ENCODE results near the gene SPDYE5.
"Not testable (repeated sequence)": the region's sequence is repeated elsewhere in the genome, so short reads cannot be mapped to it uniquely, and the experiment has no call there.

The SPDYE5 gene

GRCh38 chr7:75456403-75456802 lies 35.7 kb upstream of the SPDYE5 start:
- not testable (repeated sequence) for H3K14ac ChIP-seq (ENCODE audit: low read length in 2 of 2); H4K8ac ChIP-seq (ENCODE audit: low read length); H3K18ac ChIP-seq (ENCODE audit: low read depth in 1 of 2, low read length in 2 of 2); H3K4me2 ChIP-seq (ENCODE audit: low read length, poor library complexity, severe bottlenecking); H3K9me3 ChIP-seq (ENCODE audit: control insufficient read depth, low read length); H2BK12ac ChIP-seq (ENCODE audit: low read length in 2 of 2); H4K91ac ChIP-seq (ENCODE audit: low read length); H2AFZ ChIP-seq (ENCODE audit: low read depth, low read length); H3K79me1 ChIP-seq (replicated peaks; ENCODE audit: low read length, poor library complexity, severe bottlenecking); H3K4me1 ChIP-seq (ENCODE audit: control insufficient read depth, insufficient read depth, low read depth, low read length); H3K4me3 ChIP-seq (ENCODE audit: insufficient read depth in 1 of 2, low read depth in 1 of 2, low read length in 2 of 2); H3K36me3 ChIP-seq (ENCODE audit: control insufficient read depth in 1 of 2, insufficient read depth in 2 of 2, low read depth in 1 of 2, low read length in 2 of 2); H2BK5ac ChIP-seq (ENCODE audit: low read depth, low read length, poor library complexity, severe bottlenecking); H2AK5ac ChIP-seq (ENCODE audit: low read length, severe bottlenecking); H2BK15ac ChIP-seq (ENCODE audit: low read depth, poor library complexity, severe bottlenecking); H3K9ac ChIP-seq (ENCODE audit: low read length); H3K27ac ChIP-seq (ENCODE audit: low read length, poor library complexity, severe bottlenecking); DNase-seq; H3K4ac ChIP-seq (ENCODE audit: low read depth in 1 of 2, low read length in 2 of 2); H2BK120ac ChIP-seq (ENCODE audit: low read depth, low read length); H3K23ac ChIP-seq (ENCODE audit: low read length in 2 of 2); H3K27me3 ChIP-seq (ENCODE audit: control insufficient read depth in 1 of 2, insufficient read depth in 1 of 2, low read length in 2 of 2)
- WGBS, result 100% methylated on average over 2 of the region's 10 CpGs

- not testable (repeated sequence) for H3K9ac ChIP-seq (ENCODE audit: low read length); H4K8ac ChIP-seq (ENCODE audit: low read length); H2BK12ac ChIP-seq (ENCODE audit: low read length in 2 of 2); H2BK5ac ChIP-seq (ENCODE audit: low read depth, low read length, poor library complexity, severe bottlenecking); H3K4me1 ChIP-seq (ENCODE audit: control insufficient read depth, insufficient read depth, low read depth, low read length); H3K23ac ChIP-seq (ENCODE audit: low read length in 2 of 2); H3K4me2 ChIP-seq (ENCODE audit: low read length, poor library complexity, severe bottlenecking); H2BK15ac ChIP-seq (ENCODE audit: low read depth, poor library complexity, severe bottlenecking); H3K27me3 ChIP-seq (ENCODE audit: control insufficient read depth in 1 of 2, insufficient read depth in 1 of 2, low read length in 2 of 2); H2BK120ac ChIP-seq (ENCODE audit: low read depth, low read length); DNase-seq; H3K79me1 ChIP-seq (replicated peaks; ENCODE audit: low read length, poor library complexity, severe bottlenecking); H3K4me3 ChIP-seq (ENCODE audit: insufficient read depth in 1 of 2, low read depth in 1 of 2, low read length in 2 of 2); H3K9me3 ChIP-seq (ENCODE audit: control insufficient read depth, low read length); H3K4ac ChIP-seq (ENCODE audit: low read depth in 1 of 2, low read length in 2 of 2); H3K36me3 ChIP-seq (ENCODE audit: control insufficient read depth in 1 of 2, insufficient read depth in 2 of 2, low read depth in 1 of 2, low read length in 2 of 2); H3K18ac ChIP-seq (ENCODE audit: low read depth in 1 of 2, low read length in 2 of 2); H2AK5ac ChIP-seq (ENCODE audit: low read length, severe bottlenecking); H3K14ac ChIP-seq (ENCODE audit: low read length in 2 of 2); H2AFZ ChIP-seq (ENCODE audit: low read depth, low read length); H4K91ac ChIP-seq (ENCODE audit: low read length); H3K27ac ChIP-seq (ENCODE audit: low read length, poor library complexity, severe bottlenecking)
- WGBS, result no CpG with 5 or more reads among the region's 5 CpGs
Observed at GRCh38 chr7:75458034-75458433, 34.1 kb upstream of the SPDYE5 start.

GRCh38 chr7:75460541-75460940 lies 31.6 kb upstream of the SPDYE5 start:
- H3K14ac ChIP-seq (ENCODE audit: low read length in 2 of 2); H4K91ac ChIP-seq (ENCODE audit: low read length); H4K8ac ChIP-seq (ENCODE audit: low read length); H2AK5ac ChIP-seq (ENCODE audit: low read length, severe bottlenecking); H3K4ac ChIP-seq (ENCODE audit: low read depth in 1 of 2, low read length in 2 of 2); H3K4me2 ChIP-seq (ENCODE audit: low read length, poor library complexity, severe bottlenecking); H3K9ac ChIP-seq (ENCODE audit: low read length); H2BK120ac ChIP-seq (ENCODE audit: low read depth, low read length); H2BK5ac ChIP-seq (ENCODE audit: low read depth, low read length, poor library complexity, severe bottlenecking); H3K27ac ChIP-seq (ENCODE audit: low read length, poor library complexity, severe bottlenecking); H2BK12ac ChIP-seq (ENCODE audit: low read length in 2 of 2); H2AFZ ChIP-seq (ENCODE audit: low read depth, low read length); H2BK15ac ChIP-seq (ENCODE audit: low read depth, poor library complexity, severe bottlenecking); H3K9me3 ChIP-seq (ENCODE audit: control insufficient read depth, low read length); H3K23ac ChIP-seq (ENCODE audit: low read length in 2 of 2); H3K4me3 ChIP-seq (ENCODE audit: insufficient read depth in 1 of 2, low read depth in 1 of 2, low read length in 2 of 2); H3K4me1 ChIP-seq (ENCODE audit: control insufficient read depth, insufficient read depth, low read depth, low read length); DNase-seq; H3K18ac ChIP-seq (ENCODE audit: low read depth in 1 of 2, low read length in 2 of 2); H3K27me3 ChIP-seq (ENCODE audit: control insufficient read depth in 1 of 2, insufficient read depth in 1 of 2, low read length in 2 of 2); H3K79me1 ChIP-seq (replicated peaks; ENCODE audit: low read length, poor library complexity, severe bottlenecking); H3K36me3 ChIP-seq (ENCODE audit: control insufficient read depth in 1 of 2, insufficient read depth in 2 of 2, low read depth in 1 of 2, low read length in 2 of 2): not testable (repeated sequence)
- no CpG with 5 or more reads among the region's 5 CpGs for WGBS

- peaks cover 14 to 29% of the 10 kb centered on the region in 2 experiments for H3K36me3 ChIP-seq (ENCODE audit: control insufficient read depth in 1 of 2, insufficient read depth in 2 of 2, low read depth in 1 of 2, low read length in 2 of 2)
- H3K9ac ChIP-seq (ENCODE audit: low read length); H3K27me3 ChIP-seq (ENCODE audit: control insufficient read depth in 1 of 2, insufficient read depth in 1 of 2, low read length in 2 of 2); H2BK120ac ChIP-seq (ENCODE audit: low read depth, low read length); H3K23ac ChIP-seq (ENCODE audit: low read length in 2 of 2); H3K14ac ChIP-seq (ENCODE audit: low read length in 2 of 2); H4K8ac ChIP-seq (ENCODE audit: low read length); H3K79me1 ChIP-seq (replicated peaks; ENCODE audit: low read length, poor library complexity, severe bottlenecking); H4K91ac ChIP-seq (ENCODE audit: low read length); H2BK15ac ChIP-seq (ENCODE audit: low read depth, poor library complexity, severe bottlenecking); DNase-seq; H2AK5ac ChIP-seq (ENCODE audit: low read length, severe bottlenecking); H3K4me2 ChIP-seq (ENCODE audit: low read length, poor library complexity, severe bottlenecking); H2BK12ac ChIP-seq (ENCODE audit: low read length in 2 of 2); H3K4me1 ChIP-seq (ENCODE audit: control insufficient read depth, insufficient read depth, low read depth, low read length); H2BK5ac ChIP-seq (ENCODE audit: low read depth, low read length, poor library complexity, severe bottlenecking); H3K27ac ChIP-seq (ENCODE audit: low read length, poor library complexity, severe bottlenecking); H3K18ac ChIP-seq (ENCODE audit: low read depth in 1 of 2, low read length in 2 of 2); H3K4ac ChIP-seq (ENCODE audit: low read depth in 1 of 2, low read length in 2 of 2); H3K4me3 ChIP-seq (ENCODE audit: insufficient read depth in 1 of 2, low read depth in 1 of 2, low read length in 2 of 2); H3K9me3 ChIP-seq (ENCODE audit: control insufficient read depth, low read length); H2AFZ ChIP-seq (ENCODE audit: low read depth, low read length): not testable (repeated sequence)
- WGBS, result 80% methylated on average over 1 of the region's 4 CpGs
Observed at GRCh38 chr7:75470166-75470565, 22.0 kb upstream of the SPDYE5 start.
